Colonic mucosa (tissue), 4 donors: ENCODE results near the gene C20orf173. TPM values are rescaled to one million over a fixed set of nuclear protein-coding genes. Genes with fewer than 3 reads are reported as not detected.

Experiments used
- DNase-seq: peaks from one replicate; pipeline ENCODE4 v3.0.0-alpha.2; 2020
- H3K27ac ChIP-seq: fragments of 200-600 bp; one replicate; pipeline ENCODE4 v1.8.0; 2021
- H3K27me3 ChIP-seq: fragments of 200-600 bp; one replicate; pipeline ENCODE4 v1.8.0; 2021
- H3K36me3 ChIP-seq: fragments of 200-600 bp; one replicate; pipeline ENCODE4 v1.8.0; 2021
- H3K4me1 ChIP-seq: fragments of 200-600 bp; one replicate; pipeline ENCODE4 v1.8.0; 2021; ENCODE audit warnings: mild to moderate bottlenecking
- H3K4me3 ChIP-seq: fragments of 200-600 bp; one replicate; pipeline ENCODE4 v1.8.0; 2021
- H3K9ac ChIP-seq, 2 donors: one replicate each; pipeline ENCODE4 v1.7.0; 2013; ENCODE audit warnings: control low read depth in 2 of 2, low read depth in 2 of 2, low read length in 2 of 2
- H3K9me3 ChIP-seq: fragments of 200-600 bp; one replicate; pipeline ENCODE4 v1.8.0; 2021
- intact Hi-C: fragments of 100-400 bp; cut with DNase I; formaldehyde crosslinking; loops from one replicate; pipeline ENCODE4 v1.14.1; 2022
- total RNA-seq, 2 donors: library from RNA; stranded (reverse); fragmentation: NEBNext Ultra II Directional in 1 of 2; extraction: Animal tissue kit (Norgen Biotek cat#: 25700) in 1 of 2; gene quantifications; one replicate each; pipeline ENCODE4 v1.2.1, GENCODE V29; 2021
- TF ChIP-seq, protein P1 (sequence below): fragments of 200-600 bp; IDR thresholded peaks from one replicate; pipeline ENCODE4 v1.8.0; 2022; ENCODE audit warnings: antibody characterized with exemption, mild to moderate bottlenecking
- donor health status: healthy.
- donor health status: DM: no; HTN: no; CAD: no.
- donor health status: DM: no; HTN: no; CAD: no.

Gene C20orf173
- total RNA-seq, 2 donors from 2014 or later: not detected

- peak; percentile 26 for DNase-seq
- intact Hi-C loops: no loop called here
- Histone ChIP-seq H3K27ac (no peak overlapping the region), H3K4me1 (no peaks in the 10 kb centered on the region), H3K9ac (peak overlapping the region; percentile 48 to 69), H3K4me3 (peak overlapping the region; percentile 32), H3K9me3 (no peaks in the 10 kb centered on the region), H3K27me3 (no peaks in the 10 kb centered on the region), H3K36me3 (no peaks in the 10 kb centered on the region)
- TF ChIP-seq, protein P1, sequence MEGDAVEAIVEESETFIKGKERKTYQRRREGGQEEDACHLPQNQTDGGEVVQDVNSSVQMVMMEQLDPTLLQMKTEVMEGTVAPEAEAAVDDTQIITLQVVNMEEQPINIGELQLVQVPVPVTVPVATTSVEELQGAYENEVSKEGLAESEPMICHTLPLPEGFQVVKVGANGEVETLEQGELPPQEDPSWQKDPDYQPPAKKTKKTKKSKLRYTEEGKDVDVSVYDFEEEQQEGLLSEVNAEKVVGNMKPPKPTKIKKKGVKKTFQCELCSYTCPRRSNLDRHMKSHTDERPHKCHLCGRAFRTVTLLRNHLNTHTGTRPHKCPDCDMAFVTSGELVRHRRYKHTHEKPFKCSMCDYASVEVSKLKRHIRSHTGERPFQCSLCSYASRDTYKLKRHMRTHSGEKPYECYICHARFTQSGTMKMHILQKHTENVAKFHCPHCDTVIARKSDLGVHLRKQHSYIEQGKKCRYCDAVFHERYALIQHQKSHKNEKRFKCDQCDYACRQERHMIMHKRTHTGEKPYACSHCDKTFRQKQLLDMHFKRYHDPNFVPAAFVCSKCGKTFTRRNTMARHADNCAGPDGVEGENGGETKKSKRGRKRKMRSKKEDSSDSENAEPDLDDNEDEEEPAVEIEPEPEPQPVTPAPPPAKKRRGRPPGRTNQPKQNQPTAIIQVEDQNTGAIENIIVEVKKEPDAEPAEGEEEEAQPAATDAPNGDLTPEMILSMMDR: no peak
Measured at GRCh38 chr20:35490736-35491181, 38.7 kb downstream of the C20orf173 start.

DNA sequence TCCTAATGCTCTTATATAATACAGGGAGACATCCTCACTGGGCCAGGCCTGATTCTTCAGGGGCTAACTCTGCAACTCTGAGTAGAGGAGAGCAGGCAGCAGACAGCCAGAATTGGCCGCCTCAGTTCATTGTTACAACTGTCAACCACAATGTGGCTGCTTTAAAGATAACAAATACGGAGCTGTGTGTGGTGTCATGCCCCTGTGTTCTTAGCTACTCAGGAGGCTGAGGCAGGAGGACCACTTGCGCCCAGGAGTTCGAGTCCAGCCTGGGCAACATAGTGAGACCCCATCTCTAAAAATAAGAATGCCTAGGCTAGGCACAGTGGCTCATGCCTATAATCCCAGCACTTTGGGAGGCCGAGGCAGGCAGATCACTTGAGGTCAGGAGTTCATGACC lies 39.7 kb downstream of the C20orf173 start:
- DNase-seq: no peak
- no peaks in the 10 kb centered on the region for H3K9me3 ChIP-seq
- H3K9ac ChIP-seq: no peak overlapping the region
- intact Hi-C loops: no loop called here
- H3K4me1 ChIP-seq: no peaks in the 10 kb centered on the region
- H3K27ac ChIP-seq: no peak overlapping the region
- TF ChIP-seq, protein P1: no peak
- H3K36me3 ChIP-seq: no peaks in the 10 kb centered on the region
- no peak overlapping the region for H3K4me3 ChIP-seq
- H3K27me3 ChIP-seq: no peaks in the 10 kb centered on the region

DNA sequence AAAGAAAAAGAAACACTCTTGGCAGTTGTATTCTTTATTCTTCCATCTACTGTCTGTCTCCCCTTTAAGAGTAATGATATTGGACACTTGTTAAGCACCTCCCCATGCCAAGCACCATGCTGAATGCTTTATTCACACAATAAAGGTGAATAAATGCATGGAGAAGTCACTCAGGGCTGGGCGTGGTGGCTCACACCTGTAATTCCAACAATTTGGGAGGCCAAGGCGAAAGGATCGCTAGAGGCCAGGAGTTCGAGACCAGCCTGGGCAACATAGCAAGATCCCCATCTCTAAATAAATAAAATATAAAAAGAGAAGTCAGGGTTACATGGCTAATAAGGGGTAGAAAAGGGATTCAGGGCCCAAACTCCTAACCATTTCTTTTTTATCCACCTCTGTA lies 42.0 kb downstream of the C20orf173 start:
- intact Hi-C loops: no loop called here
- no peak overlapping the region for H3K9ac ChIP-seq
- no peak overlapping the region for H3K27ac ChIP-seq
- peaks cover 6% of the 10 kb centered on the region for H3K36me3 ChIP-seq
- TF ChIP-seq, protein P1: no peak
- no peaks in the 10 kb centered on the region for H3K9me3 ChIP-seq
- H3K27me3 ChIP-seq: no peaks in the 10 kb centered on the region
- H3K4me3 ChIP-seq: no peak overlapping the region
- DNase-seq: no peak
- H3K4me1 ChIP-seq: no peaks in the 10 kb centered on the region

DNA sequence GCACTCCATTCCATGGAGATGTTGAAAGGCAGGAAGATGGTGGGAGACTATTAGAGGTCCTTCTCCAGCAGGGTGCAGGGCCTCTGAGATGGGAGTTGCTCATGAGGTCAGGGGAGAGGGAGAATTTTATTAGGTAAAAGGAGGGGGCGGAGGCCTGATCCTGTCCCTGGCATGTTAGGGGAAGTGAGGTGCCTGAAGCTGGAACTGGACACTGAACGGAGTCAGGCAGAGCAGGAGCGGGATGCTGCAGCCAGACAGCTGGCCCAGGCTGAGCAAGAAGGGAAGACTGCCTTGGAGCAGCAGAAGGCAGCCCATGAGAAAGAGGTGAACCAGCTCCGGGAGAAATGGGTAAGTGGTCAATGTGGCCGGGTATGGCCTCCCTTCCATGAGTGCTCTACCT lies 49.7 kb downstream of the C20orf173 start:
- Histone ChIP-seq H3K9me3 (no peaks in the 10 kb centered on the region), H3K4me3 (no peak overlapping the region), H3K4me1 (no peaks in the 10 kb centered on the region), H3K27ac (no peak overlapping the region), H3K27me3 (no peaks in the 10 kb centered on the region), H3K9ac (no peak overlapping the region), H3K36me3 (peaks cover 10% of the 10 kb centered on the region)
- intact Hi-C loops: no loop called here
- TF ChIP-seq, protein P1: no peak
- no peak for DNase-seq

DNA sequence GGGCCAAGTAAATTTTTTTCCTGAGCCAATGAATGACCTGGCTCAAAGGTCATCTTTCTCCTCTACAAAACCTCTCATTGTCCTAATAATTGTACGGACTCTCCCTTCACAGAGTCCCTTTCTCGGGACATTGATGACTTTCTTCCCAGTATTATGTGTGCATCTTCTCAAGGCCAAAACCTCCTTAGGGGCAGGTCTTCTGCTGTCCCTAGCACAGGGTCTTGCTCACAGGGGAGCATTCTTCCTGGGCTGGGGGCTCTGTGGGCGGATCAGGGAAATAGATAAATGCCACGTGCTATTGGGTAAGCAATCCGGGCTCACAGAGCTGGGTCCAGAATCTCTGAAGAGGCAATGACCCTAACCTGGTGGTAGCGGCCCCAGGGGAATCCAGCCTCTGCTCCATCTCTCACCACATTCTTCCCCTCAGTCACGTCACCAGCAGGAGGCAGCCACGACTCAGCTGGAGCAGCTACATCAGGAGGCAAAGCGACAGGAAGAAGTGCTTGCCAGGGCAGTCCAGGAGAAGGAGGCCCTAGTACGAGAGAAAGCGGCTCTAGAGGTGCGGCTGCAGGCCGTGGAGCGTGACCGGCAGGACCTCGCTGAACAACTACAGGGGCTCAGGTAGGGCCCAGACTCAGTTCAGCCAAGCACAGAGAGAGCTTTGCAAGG lies 50.5 kb downstream of the C20orf173 start:
- Histone ChIP-seq H3K4me3 (no peak overlapping the region), H3K9me3 (no peaks in the 10 kb centered on the region), H3K4me1 (no peaks in the 10 kb centered on the region), H3K36me3 (peaks cover 9% of the 10 kb centered on the region), H3K9ac (no peak overlapping the region), H3K27me3 (no peaks in the 10 kb centered on the region), H3K27ac (no peak overlapping the region)
- DNase-seq: no peak
- TF ChIP-seq, protein P1: no peak
- intact Hi-C loops: no loop called here

Other genes starting within 250 kb of the C20orf173 start
- 100 to 1,000 TPM; 163 to 194 TPM for gene EIF6, start 244.9 kb downstream of the C20orf173 start, total RNA-seq
- under 1 TPM in 1 of 2 donors, not detected in 1; 0.45 TPM for gene FAM83C, start 237.2 kb downstream of the C20orf173 start, total RNA-seq
- gene UQCC1, start 117.7 kb downstream of the C20orf173 start, total RNA-seq: 10 to 100 TPM; 50.4 to 85.6 TPM
- under 1 TPM in 1 of 2 donors, not detected in 1; 0.27 TPM for gene GDF5, start 91.4 kb downstream of the C20orf173 start, total RNA-seq
- gene CEP250, start 74.1 kb downstream of the C20orf173 start, total RNA-seq: 10 to 100 TPM; 30.7 to 41.5 TPM
- 100 to 1,000 TPM; 233 to 270 TPM for gene ERGIC3, start 12.4 kb upstream of the C20orf173 start, total RNA-seq
- 1 to 10 TPM; 5.7 to 8.6 TPM for gene SPAG4, start 86.2 kb upstream of the C20orf173 start, total RNA-seq
- 100 to 1,000 TPM; 137 to 152 TPM for gene CPNE1, start 135.2 kb upstream of the C20orf173 start, total RNA-seq
- 10 to 100 TPM; 63.8 to 74.5 TPM for gene RBM12, start 135.2 kb upstream of the C20orf173 start, total RNA-seq
- gene NFS1, start 169.7 kb upstream of the C20orf173 start, total RNA-seq: 10 to 100 TPM; 42.0 to 45.1 TPM
- gene ROMO1, start 169.8 kb upstream of the C20orf173 start, total RNA-seq: 100 to 1,000 TPM; 189 to 268 TPM
- gene RBM39, start 212.6 kb upstream of the C20orf173 start, total RNA-seq: 100 to 1,000 TPM; 228 to 248 TPM
- 10 to 100 TPM; 25.5 to 27.0 TPM for gene PHF20, start 242.4 kb upstream of the C20orf173 start, total RNA-seq